Liver (tissue), 10 donors: ENCODE data around the gene PCBP1. TPM values are rescaled to one million over a fixed set of nuclear protein-coding genes. Genes with fewer than 3 reads are reported as not detected.
"Not testable (repeated sequence)": the region's sequence is repeated elsewhere in the genome, so short reads cannot be mapped to it uniquely, and the experiment has no call there.

Experiments used
- DNase-seq: peaks from one replicate; pipeline ENCODE4 v3.0.0-alpha.2; 2017; ENCODE audit warnings: low spot score
- H3K27ac ChIP-seq, 2 donors: one replicate each; pipeline ENCODE4 v1.7.0; 2013; ENCODE audit warnings: inconsistent platforms in 2 of 2, low read length in 2 of 2, control low read depth in 1 of 2, low read depth in 1 of 2, mild to moderate bottlenecking in 1 of 2
- H3K27me3 ChIP-seq, 4 donors: one replicate each; pipeline versions ENCODE4 v1.6.1 to v1.7.0; 2013; ENCODE audit warnings: low read length in 3 of 4, inconsistent platforms in 1 of 4, mild to moderate bottlenecking in 1 of 4, moderate library complexity in 1 of 4; ENCODE audit not compliant: control insufficient read depth in 4 of 4, insufficient read depth in 4 of 4
- H3K36me3 ChIP-seq, 4 donors: one replicate each; pipeline versions ENCODE4 v1.6.1 to v1.7.0; 2013; ENCODE audit warnings: low read length in 3 of 4, mild to moderate bottlenecking in 3 of 4, low read depth in 1 of 4, moderate library complexity in 1 of 4; ENCODE audit not compliant: control insufficient read depth in 4 of 4, insufficient read depth in 3 of 4
- H3K4me1 ChIP-seq, 4 donors: one replicate each; pipeline versions ENCODE4 v1.6.1 to v1.7.0; 2013; ENCODE audit warnings: low read length in 3 of 4, mild to moderate bottlenecking in 3 of 4, moderate library complexity in 1 of 4; ENCODE audit not compliant: control insufficient read depth in 4 of 4, insufficient read depth in 4 of 4
- H3K4me3 ChIP-seq, 3 donors: one replicate each; pipeline versions ENCODE4 v1.6.1 to v1.7.0; 2013; ENCODE audit warnings: low read length in 3 of 3, control low read depth in 1 of 3, low read depth in 1 of 3, mild to moderate bottlenecking in 1 of 3
- H3K9ac ChIP-seq, 2 donors: one replicate each; pipeline ENCODE4 v1.7.0; 2013; ENCODE audit warnings: low read length in 2 of 2, mild to moderate bottlenecking in 2 of 2, moderate library complexity in 2 of 2, control low read depth in 1 of 2, low read depth in 1 of 2
- H3K9me3 ChIP-seq, 4 donors: one replicate each; pipeline versions ENCODE4 v1.6.1 to v1.7.0; 2013; ENCODE audit warnings: low read length in 3 of 4; ENCODE audit not compliant: control insufficient read depth in 4 of 4
- WGBS: extraction: QIAGEN DNeasy Blood & Tissue Kit; methylation state at CpG from one replicate; pipeline ENCODE4 v1.1.7; 2013; 5-methylcytosine and 5-hydroxymethylcytosine counted together
- polyA plus RNA-seq, 2 donors: library from polyadenylated mRNA; stranded (reverse) in 1 of 2; unstranded in 1 of 2; fragments of 200-250 nt in 1 of 2; fragments of >200 nt in 1 of 2; fragmentation: Nextera tagmentation in 1 of 2; extraction: Ambion mirVana in 1 of 2; gene quantifications; one replicate each; pipeline versions ENCODE4 v1.2.1 to v1.2.3, GENCODE V29; 2013 to 2015
- small RNA-seq: library from RNA; depleted of rRNA; stranded (forward); fragments of <200 nt; gene quantifications from one replicate; pipeline ENCODE3, GENCODE V24; 2014
- total RNA-seq, 2 donors: library from RNA; depleted of rRNA; stranded (reverse); fragments of >200 nt; gene quantifications; one replicate each; pipeline ENCODE4 v1.2.3, GENCODE V29; 2014
- donor health status: healthy.
- donor health status: healthy.
- donor health status: healthy.
- donor health status: healthy.
- donor health status: healthy.

PCBP1 gene
- total and polyA plus RNA-seq, 4 donors = 64.0 to 202 (median 87.9) TPM

DNA sequence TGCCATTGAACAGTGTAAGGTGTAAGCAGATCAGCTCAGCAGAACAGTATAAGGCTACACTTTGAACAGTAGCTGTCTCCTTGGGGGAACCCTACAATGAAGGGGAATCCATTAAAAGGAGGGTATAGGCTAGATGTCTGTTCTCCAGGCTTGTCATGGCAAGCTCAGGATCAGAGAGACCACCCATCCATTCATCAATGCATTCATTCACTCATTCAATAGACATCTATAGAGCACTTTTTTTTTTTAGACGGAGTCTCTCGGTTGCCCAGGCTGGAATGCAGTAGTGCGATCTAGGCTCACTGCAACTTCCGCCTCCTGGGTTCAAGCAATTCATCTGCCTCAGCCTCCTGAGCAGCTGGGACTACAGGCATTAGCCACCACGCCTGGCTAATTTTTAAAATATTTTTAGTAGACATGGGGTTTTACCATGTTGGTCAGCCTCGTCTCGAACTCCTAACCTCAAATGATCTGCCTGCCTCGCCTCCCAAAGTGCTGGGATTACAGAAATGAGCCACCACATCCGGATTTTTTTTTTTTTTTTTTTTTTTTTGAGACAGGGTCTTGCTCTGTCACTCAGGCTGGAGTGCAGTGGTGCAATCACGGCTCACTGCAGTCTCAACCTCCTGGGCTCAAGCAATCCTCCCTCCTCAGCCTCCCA, 47.2 kb downstream of the PCBP1 start:
- WGBS = 90% methylated on average over 10 of the region's 10 CpGs
- Histone ChIP-seq H3K4me1 (peaks cover 4 to 25% (median 7%) of the 10 kb centered on the region in 4 donors), H3K27ac (peak overlapping the region; percentile 93 to 95)

More for the DNA sequence above, 47.2 kb downstream of the PCBP1 start:
- not testable (repeated sequence) for H3K27me3 ChIP-seq, H3K4me3 ChIP-seq, H3K9ac ChIP-seq, DNase-seq, H3K9me3 ChIP-seq, H3K36me3 ChIP-seq

Small RNA genes within 50 kb of the gene (small RNA-seq; reads per million reads assigned to genes)
- not detected for gene RN7SL470P

Other genes with a start within 250 kb of the PCBP1 start
- 10 to 100 TPM; 16.8 to 19.7 TPM for gene SNRNP27, start 193.5 kb upstream of the PCBP1 start, total RNA-seq
- gene SNRNP27, start 193.5 kb upstream of the PCBP1 start, polyA plus RNA-seq = 10 to 100 TPM; 20.4 to 28.7 TPM
- gene MXD1, start 172.4 kb upstream of the PCBP1 start, total RNA-seq = 1 to 10 TPM; 5.1 to 8.5 TPM
- 1 to 10 TPM; 1.4 to 6.5 TPM for gene MXD1, start 172.4 kb upstream of the PCBP1 start, polyA plus RNA-seq
- under 1 TPM; 0.19 to 0.75 TPM for gene ASPRV1, start 125.8 kb upstream of the PCBP1 start, total RNA-seq
- under 1 TPM; 0.21 to 0.25 TPM for gene ASPRV1, start 125.8 kb upstream of the PCBP1 start, polyA plus RNA-seq
- gene C2orf42, start 103.5 kb downstream of the PCBP1 start, total RNA-seq = 10 to 100 TPM; 18.5 to 20.6 TPM
- 1 to 10 TPM; 8.1 to 8.8 TPM for gene C2orf42, start 103.5 kb downstream of the PCBP1 start, polyA plus RNA-seq
- 10 to 100 TPM; 55.1 to 56.2 TPM for gene TIA1, start 161.2 kb downstream of the PCBP1 start, total RNA-seq
- 10 to 100 TPM; 10.2 to 38.0 TPM for gene TIA1, start 161.2 kb downstream of the PCBP1 start, polyA plus RNA-seq
- gene PCYOX1, start 170.7 kb downstream of the PCBP1 start, total RNA-seq = 10 to 100 TPM; 38.4 to 85.2 TPM
- 10 to 100 TPM; 25.6 to 51.9 TPM for gene PCYOX1, start 170.7 kb downstream of the PCBP1 start, polyA plus RNA-seq
- 100 to 1,000 TPM in 1 of 2 donors, 10 to 100 TPM in 1; 50.5 to 100 TPM for gene SNRPG, start 206.3 kb downstream of the PCBP1 start, total RNA-seq
- gene SNRPG, start 206.3 kb downstream of the PCBP1 start, polyA plus RNA-seq = 100 to 1,000 TPM in 1 of 2 donors, 10 to 100 TPM in 1; 45.5 to 213 TPM
- 10 to 100 TPM; 22.5 to 26.0 TPM for gene FAM136A, start 214.6 kb downstream of the PCBP1 start, total RNA-seq
- gene FAM136A, start 214.6 kb downstream of the PCBP1 start, polyA plus RNA-seq = 10 to 100 TPM; 20.9 to 35.8 TPM